Gastroesophageal sphincter (tissue), 3 donors: ENCODE data around the gene FBL.

ENCODE experiments used
- CTCF ChIP-seq, 4 experiments: fragments of 200-600 bp in 2 of 4; fragments of 450-650 bp in 2 of 4; sonication (generic) in 1 of 4; IDR thresholded peaks; one replicate each; pipeline ENCODE4 v1.5.1; 2017 to 2019; ENCODE audit warnings: antibody characterized with exemption in 4 of 4, mild to moderate bottlenecking in 2 of 4, moderate library complexity in 2 of 4
- POLR2A ChIP-seq, 2 donors: fragments of 450-650 bp; IDR thresholded peaks; one replicate each; pipeline ENCODE4 v1.6.1; 2017; ENCODE audit warnings: antibody characterized with exemption in 2 of 2, mild to moderate bottlenecking in 2 of 2, moderate library complexity in 1 of 2
- POLR2AphosphoS5 ChIP-seq: sonication (generic); formaldehyde crosslinking; IDR thresholded peaks from one replicate; pipeline ENCODE4 v1.6.1; 2017; ENCODE audit warnings: antibody characterized with exemption

- no peak for TF ChIP-seq POLR2A (IDR thresholded peaks at IDR 0.05)
- TF ChIP-seq CTCF (IDR thresholded peaks at IDR 0.05), result no peak
- TF ChIP-seq POLR2AphosphoS5, result no peak
Measured at GRCh38 chr19:39864118-39864517, 17.9 kb upstream of the FBL start.
